ENCODE results near the gene PRR23C.

- TF ChIP-seq GATA2 (IDR thresholded peaks at IDR 0.05; ENCODE audit: low read depth, low read length), result no peak
- no peak for TF ChIP-seq GATA3 (IDR thresholded peaks at IDR 0.05; ENCODE audit: low read depth, low read length)
These were observed 29.9 kb upstream of the PRR23C start for GRCh38 chr3:139074565-139075115.

Data from SH-SY5Y (cell line).